ENCODE data around the gene GFY. TPM values are rescaled to one million over a fixed set of nuclear protein-coding genes. Genes with fewer than 3 reads are reported as not detected.
A peak's percentile ranks its signal among the peaks of the same experiment; 100 is the strongest.

The GFY gene
- total RNA-seq, 1 donor: not detected

- H3K36me3 ChIP-seq (ENCODE audit: insufficient read depth, low read length): no peaks in the 10 kb centered on the region
- no peak overlapping the region for H3K27ac ChIP-seq (ENCODE audit: low read depth, low read length)
- no peak for TF ChIP-seq CTCF (IDR thresholded peaks at IDR 0.05; ENCODE audit: extremely low read depth, low read depth, low read length)
- peaks cover 3% of the 10 kb centered on the region for H3K4me1 ChIP-seq (ENCODE audit: insufficient read depth, low read length)
- H3K9me3 ChIP-seq (ENCODE audit: low read depth, low read length): no peaks in the 10 kb centered on the region
- H3K4me3 ChIP-seq (ENCODE audit: insufficient read depth, low read length): no peak overlapping the region
- H3K27me3 ChIP-seq (ENCODE audit: insufficient read depth, low read length): peaks cover 74% of the 10 kb centered on the region
- no peak overlapping the region for H2AFZ ChIP-seq (ENCODE audit: low read length)
- DNase-seq (ENCODE audit: insufficient read length, low spot score, missing footprints): no peak
- H3K4me2 ChIP-seq (ENCODE audit: insufficient read depth, low read length): no peak overlapping the region
- H4K20me1 ChIP-seq (ENCODE audit: insufficient read depth, low read length): no peaks in the 10 kb centered on the region
- H3K79me2 ChIP-seq (ENCODE audit: insufficient read depth, low read length): no peaks in the 10 kb centered on the region
Observed at GRCh38 chr19:49435670-49436069, 10.5 kb downstream of the GFY start.

GRCh38 chr19:49436381-49437017 lies 11.3 kb downstream of the GFY start:
- no peak overlapping the region for H3K4me2 ChIP-seq (ENCODE audit: insufficient read depth, low read length)
- H3K4me1 ChIP-seq (ENCODE audit: insufficient read depth, low read length): peaks cover 3% of the 10 kb centered on the region
- H3K36me3 ChIP-seq (ENCODE audit: insufficient read depth, low read length): no peaks in the 10 kb centered on the region
- peak; percentile 69 for DNase-seq (ENCODE audit: insufficient read length, low spot score, missing footprints)
- H3K27ac ChIP-seq (ENCODE audit: low read depth, low read length): no peak overlapping the region
- no peaks in the 10 kb centered on the region for H3K9me3 ChIP-seq (ENCODE audit: low read depth, low read length)
- H2AFZ ChIP-seq (ENCODE audit: low read length): no peak overlapping the region
- no peak for TF ChIP-seq CTCF (IDR thresholded peaks at IDR 0.05; ENCODE audit: extremely low read depth, low read depth, low read length)
- H3K27me3 ChIP-seq (ENCODE audit: insufficient read depth, low read length): peaks cover 74% of the 10 kb centered on the region
- H3K4me3 ChIP-seq (ENCODE audit: insufficient read depth, low read length): no peak overlapping the region
- no peaks in the 10 kb centered on the region for H4K20me1 ChIP-seq (ENCODE audit: insufficient read depth, low read length)
- no peaks in the 10 kb centered on the region for H3K79me2 ChIP-seq (ENCODE audit: insufficient read depth, low read length)

- peak; percentile 83 for DNase-seq (ENCODE audit: insufficient read length, low spot score, missing footprints)
- Histone ChIP-seq H3K27me3 (ENCODE audit: insufficient read depth, low read length) (peaks cover 74% of the 10 kb centered on the region), H3K4me3 (ENCODE audit: insufficient read depth, low read length) (no peak overlapping the region), H3K4me2 (ENCODE audit: insufficient read depth, low read length) (no peak overlapping the region), H2AFZ (ENCODE audit: low read length) (no peak overlapping the region), H3K79me2 (ENCODE audit: insufficient read depth, low read length) (no peaks in the 10 kb centered on the region), H3K27ac (ENCODE audit: low read depth, low read length) (no peak overlapping the region), H3K9me3 (ENCODE audit: low read depth, low read length) (no peaks in the 10 kb centered on the region), H4K20me1 (ENCODE audit: insufficient read depth, low read length) (no peaks in the 10 kb centered on the region), H3K4me1 (ENCODE audit: insufficient read depth, low read length) (peaks cover 8% of the 10 kb centered on the region), H3K36me3 (ENCODE audit: insufficient read depth, low read length) (no peaks in the 10 kb centered on the region)
- TF ChIP-seq CTCF (IDR thresholded peaks at IDR 0.05; ENCODE audit: extremely low read depth, low read depth, low read length): no peak
Observed at GRCh38 chr19:49437231-49437630, 12.0 kb downstream of the GFY start.

GRCh38 chr19:49438261-49438660 lies 13.1 kb downstream of the GFY start:
- Histone ChIP-seq H3K4me1 (ENCODE audit: insufficient read depth, low read length) (peaks cover 10% of the 10 kb centered on the region), H4K20me1 (ENCODE audit: insufficient read depth, low read length) (no peaks in the 10 kb centered on the region), H3K4me3 (ENCODE audit: insufficient read depth, low read length) (no peak overlapping the region), H3K27me3 (ENCODE audit: insufficient read depth, low read length) (peaks cover 66% of the 10 kb centered on the region), H2AFZ (ENCODE audit: low read length) (no peak overlapping the region), H3K9me3 (ENCODE audit: low read depth, low read length) (no peaks in the 10 kb centered on the region), H3K79me2 (ENCODE audit: insufficient read depth, low read length) (no peaks in the 10 kb centered on the region), H3K4me2 (ENCODE audit: insufficient read depth, low read length) (no peak overlapping the region), H3K36me3 (ENCODE audit: insufficient read depth, low read length) (no peaks in the 10 kb centered on the region), H3K27ac (ENCODE audit: low read depth, low read length) (no peak overlapping the region)
- no peak for DNase-seq (ENCODE audit: insufficient read length, low spot score, missing footprints)
- no peak for TF ChIP-seq CTCF (IDR thresholded peaks at IDR 0.05; ENCODE audit: extremely low read depth, low read depth, low read length)

Measured in osteoblast (primary cell).